Uterus (tissue), 4 donors: Measurements from ENCODE around the gene HSD17B2. TPM values are rescaled to one million over a fixed set of nuclear protein-coding genes. Genes with fewer than 3 reads are reported as not detected.

Source experiments
- DNase-seq, 2 donors: peaks; one replicate each; pipeline ENCODE4 v3.0.0-alpha.2; 2019 to 2020
- H3K27ac ChIP-seq, 2 donors: fragments of 200-600 bp; sonication (generic); 1 replicate in 1 of 2; 2 replicates in 1 of 2; pipeline ENCODE4 v1.5.1; 2016 to 2018
- H3K27me3 ChIP-seq, 2 donors: fragments of 200-600 bp; sonication (generic); one replicate each; pipeline ENCODE4 v1.5.1; 2018 to 2019; ENCODE audit warnings: control low read depth in 1 of 2
- H3K36me3 ChIP-seq, 2 donors: fragments of 200-600 bp; sonication (generic); one replicate each; pipeline ENCODE4 v1.5.1; 2019; ENCODE audit warnings: control low read depth in 1 of 2
- H3K4me1 ChIP-seq, 2 donors: fragments of 200-600 bp; sonication (generic); one replicate each; pipeline ENCODE4 v1.5.1; 2018 to 2019; ENCODE audit warnings: control low read depth in 1 of 2
- H3K4me3 ChIP-seq, 2 donors: fragments of 200-600 bp; sonication (generic); 1 replicate in 1 of 2; 2 replicates in 1 of 2; pipeline ENCODE4 v1.5.1; 2018 to 2019; ENCODE audit warnings: mild to moderate bottlenecking in 1 of 2
- H3K9me3 ChIP-seq, 2 donors: fragments of 200-600 bp; sonication (generic); one replicate each; pipeline ENCODE4 v1.5.1; 2019; ENCODE audit warnings: control low read depth in 1 of 2
- POLR2A ChIP-seq, 2 donors: fragments of 450-650 bp; IDR thresholded peaks; one replicate each; pipeline ENCODE4 v1.6.1; 2016; ENCODE audit warnings: antibody characterized with exemption in 2 of 2, mild to moderate bottlenecking in 1 of 2, moderate library complexity in 1 of 2
- intact Hi-C: fragments of 100-400 bp; cut with DNase I; formaldehyde crosslinking; loops from one replicate; pipeline ENCODE4 v1.15.1; 2023; ENCODE audit warnings: low total_unique reads
- total RNA-seq, 4 donors: library from RNA; depleted of rRNA in 3 of 4; stranded (reverse); fragments of >200 nt in 3 of 4; gene quantifications; one replicate each; pipeline versions ENCODE4 v1.1.0 to v1.2.4, GENCODE V29; 2014 to 2023
- TF ChIP-seq, protein P1 (sequence below), 4 experiments: fragments of 200-600 bp in 2 of 4; fragments of 450-650 bp in 2 of 4; sonication (generic) in 2 of 4; IDR thresholded peaks; one replicate each; pipeline ENCODE4 v1.5.1; 2016 to 2019; ENCODE audit warnings: antibody characterized with exemption in 4 of 4, mild to moderate bottlenecking in 2 of 4, moderate library complexity in 1 of 4
- donor health status: DM: yes; HTN: yes; CAD: no.

HSD17B2 gene
- total RNA-seq, 4 donors from 2014 or later = 0.14 TPM; not detected in 3

GRCh38 chr16:82037251-82037650 lies 2.2 kb downstream of the HSD17B2 start:
- no peak for TF ChIP-seq POLR2A (IDR thresholded peaks at IDR 0.05)
- no peaks in the 10 kb centered on the region for H3K9me3 ChIP-seq
- H3K4me1 ChIP-seq = no peaks in the 10 kb centered on the region
- no peaks in the 10 kb centered on the region for H3K36me3 ChIP-seq
- intact Hi-C loops = no loop called here
- H3K27me3 ChIP-seq = no peaks in the 10 kb centered on the region
- H3K27ac ChIP-seq = no peak overlapping the region
- no peak for DNase-seq
- no peak overlapping the region for H3K4me3 ChIP-seq

- H3K4me1 ChIP-seq = no peaks in the 10 kb centered on the region
- DNase-seq = no peak
- no peak overlapping the region for H3K4me3 ChIP-seq
- no peak overlapping the region for H3K27ac ChIP-seq
- no peaks in the 10 kb centered on the region for H3K36me3 ChIP-seq
- intact Hi-C loops = no loop called here
- TF ChIP-seq, protein P1, sequence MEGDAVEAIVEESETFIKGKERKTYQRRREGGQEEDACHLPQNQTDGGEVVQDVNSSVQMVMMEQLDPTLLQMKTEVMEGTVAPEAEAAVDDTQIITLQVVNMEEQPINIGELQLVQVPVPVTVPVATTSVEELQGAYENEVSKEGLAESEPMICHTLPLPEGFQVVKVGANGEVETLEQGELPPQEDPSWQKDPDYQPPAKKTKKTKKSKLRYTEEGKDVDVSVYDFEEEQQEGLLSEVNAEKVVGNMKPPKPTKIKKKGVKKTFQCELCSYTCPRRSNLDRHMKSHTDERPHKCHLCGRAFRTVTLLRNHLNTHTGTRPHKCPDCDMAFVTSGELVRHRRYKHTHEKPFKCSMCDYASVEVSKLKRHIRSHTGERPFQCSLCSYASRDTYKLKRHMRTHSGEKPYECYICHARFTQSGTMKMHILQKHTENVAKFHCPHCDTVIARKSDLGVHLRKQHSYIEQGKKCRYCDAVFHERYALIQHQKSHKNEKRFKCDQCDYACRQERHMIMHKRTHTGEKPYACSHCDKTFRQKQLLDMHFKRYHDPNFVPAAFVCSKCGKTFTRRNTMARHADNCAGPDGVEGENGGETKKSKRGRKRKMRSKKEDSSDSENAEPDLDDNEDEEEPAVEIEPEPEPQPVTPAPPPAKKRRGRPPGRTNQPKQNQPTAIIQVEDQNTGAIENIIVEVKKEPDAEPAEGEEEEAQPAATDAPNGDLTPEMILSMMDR (IDR thresholded peaks at IDR 0.05) = no peak
- TF ChIP-seq POLR2A (IDR thresholded peaks at IDR 0.05) = no peak
- H3K9me3 ChIP-seq = no peaks in the 10 kb centered on the region
- H3K27me3 ChIP-seq = no peaks in the 10 kb centered on the region
Measured at GRCh38 chr16:82037666-82038065, 2.6 kb downstream of the HSD17B2 start.

GRCh38 chr16:82040296-82040695 lies 5.2 kb downstream of the HSD17B2 start:
- H3K36me3 ChIP-seq = no peaks in the 10 kb centered on the region
- DNase-seq = no peak
- no peaks in the 10 kb centered on the region for H3K9me3 ChIP-seq
- TF ChIP-seq, protein P1 (IDR thresholded peaks at IDR 0.05) = no peak
- TF ChIP-seq POLR2A (IDR thresholded peaks at IDR 0.05) = no peak
- no peak overlapping the region for H3K27ac ChIP-seq
- H3K4me1 ChIP-seq = no peaks in the 10 kb centered on the region
- intact Hi-C loops = no loop called here
- H3K4me3 ChIP-seq = no peak overlapping the region
- H3K27me3 ChIP-seq = no peaks in the 10 kb centered on the region

GRCh38 chr16:82041542-82041941 lies 6.5 kb downstream of the HSD17B2 start:
- Histone ChIP-seq H3K4me3 (no peak overlapping the region), H3K27me3 (no peaks in the 10 kb centered on the region), H3K9me3 (no peaks in the 10 kb centered on the region), H3K36me3 (no peaks in the 10 kb centered on the region), H3K4me1 (no peaks in the 10 kb centered on the region), H3K27ac (no peak overlapping the region)
- TF ChIP-seq, protein P1 (IDR thresholded peaks at IDR 0.05) = no peak
- intact Hi-C loops = no loop called here
- no peak for DNase-seq

DNA sequence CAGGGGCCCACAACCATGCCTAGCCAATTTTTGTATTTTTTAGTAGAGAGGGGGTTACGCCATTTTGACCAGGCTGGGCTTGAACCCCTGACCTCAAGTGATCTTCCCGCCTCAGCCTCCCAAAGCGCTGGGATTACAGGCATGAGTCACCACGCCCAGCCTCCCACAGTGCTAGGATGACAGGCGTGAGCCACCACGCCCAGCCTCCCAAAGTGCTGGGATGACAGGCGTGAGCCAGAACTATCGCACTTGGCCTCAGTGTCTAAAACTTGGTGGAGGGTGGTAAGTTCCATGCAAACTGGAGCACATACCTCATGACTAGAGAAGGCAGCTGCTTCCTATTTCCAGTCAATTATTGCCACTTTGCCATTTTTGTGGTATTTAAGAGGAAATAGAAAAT lies 7.1 kb downstream of the HSD17B2 start:
- TF ChIP-seq, protein P1 (IDR thresholded peaks at IDR 0.05) = no peak
- no peak for TF ChIP-seq POLR2A (IDR thresholded peaks at IDR 0.05)
- H3K27me3 ChIP-seq = no peaks in the 10 kb centered on the region
- no peak overlapping the region for H3K27ac ChIP-seq
- no peak overlapping the region for H3K4me3 ChIP-seq
- no peaks in the 10 kb centered on the region for H3K36me3 ChIP-seq
- no peaks in the 10 kb centered on the region for H3K9me3 ChIP-seq
- intact Hi-C loops = no loop called here
- no peak for DNase-seq
- no peaks in the 10 kb centered on the region for H3K4me1 ChIP-seq

- Histone ChIP-seq H3K4me3 (no peak overlapping the region), H3K27ac (no peak overlapping the region), H3K36me3 (no peaks in the 10 kb centered on the region), H3K4me1 (no peaks in the 10 kb centered on the region), H3K27me3 (no peaks in the 10 kb centered on the region), H3K9me3 (no peaks in the 10 kb centered on the region)
- intact Hi-C loops = no loop called here
- TF ChIP-seq, protein P1 (IDR thresholded peaks at IDR 0.05) = no peak
- TF ChIP-seq POLR2A (IDR thresholded peaks at IDR 0.05) = no peak
- DNase-seq = no peak
Measured at GRCh38 chr16:82042846-82043245, 7.8 kb downstream of the HSD17B2 start.
